ENCODE measurements around the gene ZNF366. TPM values are rescaled to one million over a fixed set of nuclear protein-coding genes. Genes with fewer than 3 reads are reported as not detected.

The ZNF366 gene
- total RNA-seq, result not detected in 2 replicates
- long read RNA-seq, result 0 reads

- Mint-ChIP-seq H3K4me1 (ENCODE audit: unreplicated experiment) (peaks cover 51% of the 10 kb centered on the region), H3K36me3 (ENCODE audit: unreplicated experiment) (no peaks in the 10 kb centered on the region), H3K27me3 (ENCODE audit: unreplicated experiment) (no peaks in the 10 kb centered on the region), H3K27ac (ENCODE audit: unreplicated experiment) (peak within 1 kb of the TSS; percentile 16), H3K9me3 (ENCODE audit: unreplicated experiment) (peaks cover 3% of the 10 kb centered on the region), H3K4me3 (ENCODE audit: unreplicated experiment) (no peak within 1 kb of the TSS)
- DNase-seq (ENCODE audit: extremely low spot score, unreplicated experiment), result no peak
- no peak for TF ChIP-seq CTCF (IDR thresholded peaks at IDR 0.05)
Observed at GRCh38 chr5:72507231-72507906, at the start of gene ZNF366. ZNF366 (minus strand) TSS chr5:72507410; CDS start chr5:72461496, 45,914 bp downstream.

GRCh38 chr5:72556351-72557166, 49.3 kb upstream of the ZNF366 start:
- DNase-seq (ENCODE audit: extremely low spot score, unreplicated experiment), result no peak
- Mint-ChIP-seq H3K4me3 (ENCODE audit: unreplicated experiment) (peak overlapping the region; percentile 26), H3K36me3 (ENCODE audit: unreplicated experiment) (no peaks in the 10 kb centered on the region), H3K27ac (ENCODE audit: unreplicated experiment) (peak overlapping the region; percentile 84), H3K4me1 (ENCODE audit: unreplicated experiment) (peaks cover 30% of the 10 kb centered on the region), H3K9me3 (ENCODE audit: unreplicated experiment) (no peaks in the 10 kb centered on the region), H3K27me3 (ENCODE audit: unreplicated experiment) (no peaks in the 10 kb centered on the region)
- peak; percentile 16 for TF ChIP-seq CTCF (IDR thresholded peaks at IDR 0.05)

GRCh38 chr5:72555871-72556270, 48.7 kb upstream of the ZNF366 start:
- Mint-ChIP-seq H3K9me3 (ENCODE audit: unreplicated experiment) (no peaks in the 10 kb centered on the region), H3K4me1 (ENCODE audit: unreplicated experiment) (peaks cover 30% of the 10 kb centered on the region), H3K27me3 (ENCODE audit: unreplicated experiment) (no peaks in the 10 kb centered on the region), H3K4me3 (ENCODE audit: unreplicated experiment) (no peak overlapping the region), H3K36me3 (ENCODE audit: unreplicated experiment) (no peaks in the 10 kb centered on the region), H3K27ac (ENCODE audit: unreplicated experiment) (peak overlapping the region; percentile 84)
- no peak for DNase-seq (ENCODE audit: extremely low spot score, unreplicated experiment)
- TF ChIP-seq CTCF (IDR thresholded peaks at IDR 0.05), result no peak

- peaks cover 30% of the 10 kb centered on the region for H3K4me1 Mint-ChIP-seq (ENCODE audit: unreplicated experiment)
- no peak overlapping the region for H3K27ac Mint-ChIP-seq (ENCODE audit: unreplicated experiment)
- no peak overlapping the region for H3K4me3 Mint-ChIP-seq (ENCODE audit: unreplicated experiment)
Observed at GRCh38 chr5:72554897-72555296, 47.7 kb upstream of the ZNF366 start.

More at GRCh38 chr5:72554897-72555296, 47.7 kb upstream of the ZNF366 start:
- H3K9me3 Mint-ChIP-seq (ENCODE audit: unreplicated experiment), result no peaks in the 10 kb centered on the region
- no peaks in the 10 kb centered on the region for H3K36me3 Mint-ChIP-seq (ENCODE audit: unreplicated experiment)
- H3K27me3 Mint-ChIP-seq (ENCODE audit: unreplicated experiment), result no peaks in the 10 kb centered on the region
- no peak for DNase-seq (ENCODE audit: extremely low spot score, unreplicated experiment)
- no peak for TF ChIP-seq CTCF (IDR thresholded peaks at IDR 0.05)

All from osteocyte (in vitro differentiated cells).